ENCODE data around the gene FKBP1C. TPM values are rescaled to one million over a fixed set of nuclear protein-coding genes. Genes with fewer than 3 reads are reported as not detected.
"Not testable (repeated sequence)": the region's sequence is repeated elsewhere in the genome, so short reads cannot be mapped to it uniquely, and the experiment has no call there.

Gene FKBP1C
- polyA plus RNA-seq (2012; ENCODE audit: missing spikeins) = 5.2 TPM

GRCh38 chr6:63211343-63211742 is at the start of gene FKBP1C:
Gene FKBP1C, plus strand, starts transcription at chr6:63211469.
- not testable (repeated sequence) for FAIRE-seq; DNase-seq (ENCODE audit: insufficient read length)

- not testable (repeated sequence) for FAIRE-seq; DNase-seq (ENCODE audit: insufficient read length)
Measured at GRCh38 chr6:63164047-63164803, 47.0 kb upstream of the FKBP1C start.

DNA sequence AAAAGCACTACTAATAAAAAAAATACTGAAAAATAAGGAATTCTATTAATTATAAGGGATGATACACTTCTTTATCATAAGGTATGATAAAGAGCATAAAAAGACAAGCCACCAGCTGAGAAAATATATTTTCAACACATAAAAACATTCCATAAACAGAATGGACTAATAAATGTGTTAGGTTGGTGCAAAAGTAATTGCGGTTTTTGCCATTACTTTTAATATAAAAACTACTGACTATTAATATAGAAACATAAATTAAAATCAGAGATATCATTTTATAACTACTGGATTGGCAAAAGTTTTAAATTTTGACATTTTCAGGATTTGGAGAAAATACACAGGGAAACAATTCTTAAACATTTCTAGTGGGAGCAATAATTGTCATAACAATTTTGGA is 37.1 kb upstream of the FKBP1C start:
- TF ChIP-seq TAF1 (IDR thresholded peaks at IDR 0.05; ENCODE audit: borderline replicate concordance, low read depth, low read length) (no peak), POLR2A (IDR thresholded peaks at IDR 0.05; ENCODE audit: low read depth, low read length) (no peak), POLR2AphosphoS5 (IDR thresholded peaks at IDR 0.05; ENCODE audit: low read depth, low read length) (no peak)
- FAIRE-seq (no peak), DNase-seq (ENCODE audit: insufficient read length) (no peak)

GRCh38 chr6:63176181-63176580 is 35.1 kb upstream of the FKBP1C start:
- no peak for FAIRE-seq
- no peak for TF ChIP-seq POLR2A (IDR thresholded peaks at IDR 0.05; ENCODE audit: low read depth, low read length)
- TF ChIP-seq POLR2AphosphoS5 (IDR thresholded peaks at IDR 0.05; ENCODE audit: low read depth, low read length) = no peak
- TF ChIP-seq TAF1 (IDR thresholded peaks at IDR 0.05; ENCODE audit: borderline replicate concordance, low read depth, low read length) = no peak
- DNase-seq (ENCODE audit: insufficient read length) = no peak

DNA sequence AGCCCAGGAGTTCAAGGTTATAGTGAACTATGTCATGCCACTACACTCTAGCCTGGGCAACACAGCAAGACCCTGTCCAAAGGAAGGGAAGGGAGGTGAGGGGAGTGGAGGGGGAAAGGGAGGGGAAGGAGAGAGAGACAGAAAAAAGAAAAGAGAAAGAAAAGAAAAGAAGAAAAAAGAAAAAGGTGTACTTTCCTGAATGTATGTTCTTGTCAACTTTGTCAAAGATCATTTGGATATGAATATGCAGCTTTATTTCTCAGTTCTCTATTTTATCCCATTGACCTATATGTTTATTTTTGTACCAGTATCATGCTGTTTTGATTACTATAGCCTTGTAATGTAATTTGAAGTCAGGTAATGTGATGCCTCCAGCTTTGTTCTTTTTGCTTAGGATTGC is 30.9 kb upstream of the FKBP1C start:
- TF ChIP-seq POLR2A (IDR thresholded peaks at IDR 0.05; ENCODE audit: low read depth, low read length) = no peak
- no peak for TF ChIP-seq TAF1 (IDR thresholded peaks at IDR 0.05; ENCODE audit: borderline replicate concordance, low read depth, low read length)
- TF ChIP-seq POLR2AphosphoS5 (IDR thresholded peaks at IDR 0.05; ENCODE audit: low read depth, low read length) = no peak
- no peak for DNase-seq (ENCODE audit: insufficient read length)
- no peak for FAIRE-seq

- no peak for TF ChIP-seq TAF1 (IDR thresholded peaks at IDR 0.05; ENCODE audit: borderline replicate concordance, low read depth, low read length)
- no peak for TF ChIP-seq POLR2A (IDR thresholded peaks at IDR 0.05; ENCODE audit: low read depth, low read length)
- DNase-seq (ENCODE audit: insufficient read length) = no peak
Measured at GRCh38 chr6:63186970-63187369, 24.3 kb upstream of the FKBP1C start.

GRCh38 chr6:63188828-63189227 is 22.4 kb upstream of the FKBP1C start:
- DNase-seq (ENCODE audit: insufficient read length) (no peak), FAIRE-seq (no peak)
- no peak for TF ChIP-seq POLR2AphosphoS5 (IDR thresholded peaks at IDR 0.05; ENCODE audit: low read depth, low read length)
- no peak for TF ChIP-seq TAF1 (IDR thresholded peaks at IDR 0.05; ENCODE audit: borderline replicate concordance, low read depth, low read length)
- TF ChIP-seq POLR2A (IDR thresholded peaks at IDR 0.05; ENCODE audit: low read depth, low read length) = no peak

More at GRCh38 chr6:63186970-63187369, 24.3 kb upstream of the FKBP1C start:
- FAIRE-seq = no peak

DNA sequence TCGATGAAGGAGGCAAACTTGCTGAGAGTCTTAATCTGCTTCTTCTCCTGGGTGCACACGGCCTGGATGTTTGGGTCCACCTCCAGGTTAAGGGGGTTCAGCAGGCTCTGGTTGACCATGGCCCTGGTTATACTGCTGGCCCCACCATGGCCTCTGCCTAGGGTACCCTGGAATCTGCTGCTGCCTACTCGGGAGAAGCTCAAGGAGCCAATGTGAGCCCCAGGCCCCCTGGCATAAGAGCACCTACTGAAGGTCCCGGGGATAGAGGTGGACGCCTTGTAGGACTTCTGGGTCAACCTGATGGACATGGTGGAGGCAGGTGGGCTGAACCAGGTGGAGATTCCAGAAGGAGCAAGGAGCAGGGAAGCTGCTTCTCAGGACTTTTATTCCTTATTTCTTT is 17.9 kb upstream of the FKBP1C start:
- TF ChIP-seq POLR2A (IDR thresholded peaks at IDR 0.05; ENCODE audit: low read depth, low read length) = no peak
- TF ChIP-seq POLR2AphosphoS5 (IDR thresholded peaks at IDR 0.05; ENCODE audit: low read depth, low read length) = no peak
- no peak for TF ChIP-seq TAF1 (IDR thresholded peaks at IDR 0.05; ENCODE audit: borderline replicate concordance, low read depth, low read length)
- DNase-seq (ENCODE audit: insufficient read length) = no peak
- FAIRE-seq = no peak

DNA sequence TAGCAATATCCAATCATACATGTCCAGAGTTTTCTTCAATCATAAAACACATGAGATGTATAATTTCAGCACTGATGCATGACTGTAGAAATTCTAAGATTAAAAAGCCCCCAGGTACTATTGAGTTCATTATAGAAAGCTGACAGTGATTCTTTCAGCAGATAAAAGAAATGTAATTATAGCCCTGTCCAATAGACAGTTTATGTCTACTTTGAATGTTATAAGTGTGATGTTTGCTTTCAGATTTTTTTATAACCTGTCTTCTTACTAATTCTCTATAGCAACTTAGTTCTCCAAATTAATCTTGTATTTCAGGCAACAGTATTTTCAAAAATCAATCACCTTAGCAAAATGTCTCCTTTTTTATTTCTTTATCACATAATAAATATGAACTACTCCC is 13.5 kb upstream of the FKBP1C start:
- FAIRE-seq (no peak), DNase-seq (ENCODE audit: insufficient read length) (no peak)
- no peak for TF ChIP-seq TAF1 (IDR thresholded peaks at IDR 0.05; ENCODE audit: borderline replicate concordance, low read depth, low read length)
- no peak for TF ChIP-seq POLR2AphosphoS5 (IDR thresholded peaks at IDR 0.05; ENCODE audit: low read depth, low read length)
- TF ChIP-seq POLR2A (IDR thresholded peaks at IDR 0.05; ENCODE audit: low read depth, low read length) = no peak

DNA sequence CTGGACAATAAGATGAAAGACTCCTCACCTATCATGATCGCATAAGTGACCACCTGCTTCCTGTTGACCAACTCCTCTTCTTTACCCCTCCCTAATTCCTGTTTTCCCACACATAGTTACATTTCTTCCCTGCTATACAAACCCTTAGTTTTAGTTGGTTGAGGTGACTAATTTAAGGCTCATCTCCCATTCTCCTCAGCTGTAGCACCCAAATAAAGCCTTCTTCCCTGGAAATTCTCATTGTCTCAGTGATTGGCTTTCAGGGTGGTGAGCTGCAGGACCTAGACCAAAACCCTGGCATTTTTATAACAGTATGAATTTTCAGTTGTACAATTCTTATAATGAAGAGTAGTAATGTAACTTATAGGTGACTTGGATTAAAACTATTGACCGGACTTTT is 2.1 kb downstream of the FKBP1C start:
- no peak for FAIRE-seq
- TF ChIP-seq POLR2A (IDR thresholded peaks at IDR 0.05; ENCODE audit: low read depth, low read length) = no peak
- TF ChIP-seq POLR2AphosphoS5 (IDR thresholded peaks at IDR 0.05; ENCODE audit: low read depth, low read length) = no peak
- TF ChIP-seq TAF1 (IDR thresholded peaks at IDR 0.05; ENCODE audit: borderline replicate concordance, low read depth, low read length) = no peak

GRCh38 chr6:63214816-63215215 is 3.5 kb downstream of the FKBP1C start:
- no peak for TF ChIP-seq POLR2A (IDR thresholded peaks at IDR 0.05; ENCODE audit: low read depth, low read length)
- no peak for FAIRE-seq
- no peak for DNase-seq (ENCODE audit: insufficient read length)

More for the DNA sequence above, 2.1 kb downstream of the FKBP1C start:
- DNase-seq (ENCODE audit: insufficient read length) = no peak

- DNase-seq (ENCODE audit: insufficient read length) = no peak
- FAIRE-seq = no peak
- TF ChIP-seq TAF1 (IDR thresholded peaks at IDR 0.05; ENCODE audit: borderline replicate concordance, low read depth, low read length) (no peak), POLR2AphosphoS5 (IDR thresholded peaks at IDR 0.05; ENCODE audit: low read depth, low read length) (no peak), POLR2A (IDR thresholded peaks at IDR 0.05; ENCODE audit: low read depth, low read length) (no peak)
Measured at GRCh38 chr6:63224179-63224578, 12.9 kb downstream of the FKBP1C start.

GRCh38 chr6:63225987-63226386 is 14.7 kb downstream of the FKBP1C start:
- not testable (repeated sequence) for FAIRE-seq; DNase-seq (ENCODE audit: insufficient read length)

DNA sequence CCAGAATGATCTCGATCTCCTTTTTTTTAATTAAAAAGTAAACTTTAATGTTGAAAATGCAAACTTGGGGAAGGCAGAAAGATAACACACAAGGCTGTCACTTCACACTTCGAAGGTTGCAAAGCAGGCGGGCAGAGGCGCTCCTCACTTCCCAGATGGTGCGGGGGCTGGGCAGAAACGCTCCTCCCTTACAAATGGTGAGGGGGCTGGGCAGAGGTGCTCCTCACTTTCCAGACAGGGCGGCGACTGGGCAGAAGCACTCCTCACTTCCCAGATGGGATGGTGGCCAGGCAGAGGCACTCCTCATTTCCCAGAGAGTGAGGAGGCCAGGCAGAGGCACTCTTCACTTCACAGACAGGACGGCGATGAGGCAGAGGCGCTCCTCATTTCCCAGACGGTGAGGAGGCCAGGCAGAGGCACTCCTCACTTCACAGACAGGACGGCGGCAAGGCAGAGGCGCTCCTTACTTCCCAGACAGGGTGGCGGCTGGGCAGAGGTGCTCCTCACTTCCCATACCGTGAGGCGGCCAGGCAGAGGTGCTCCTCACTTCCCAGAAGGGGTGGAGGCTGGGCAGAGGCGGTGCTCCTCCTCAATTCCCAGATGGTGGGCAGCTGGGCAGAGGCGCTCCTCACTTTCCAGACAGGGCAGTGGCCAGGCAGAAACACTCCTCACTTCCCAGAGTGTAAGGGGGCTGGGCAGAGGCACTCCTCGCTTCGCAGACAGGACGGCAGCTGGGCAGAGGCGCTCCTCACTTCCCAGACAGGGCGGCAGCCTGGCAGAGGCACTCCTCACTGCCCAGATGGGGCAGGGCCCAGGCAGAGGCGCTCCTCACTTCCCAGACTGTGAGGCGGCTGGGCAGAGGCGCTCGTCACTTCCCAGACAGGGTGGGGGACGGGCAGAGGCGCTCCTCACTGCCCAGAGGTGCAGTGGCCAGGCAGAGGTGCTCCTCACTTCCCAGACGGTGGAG is 16.9 kb downstream of the FKBP1C start:
- FAIRE-seq; DNase-seq (ENCODE audit: insufficient read length): not testable (repeated sequence)

GRCh38 chr6:63230027-63230426 is 18.8 kb downstream of the FKBP1C start:
- DNase-seq (ENCODE audit: insufficient read length); FAIRE-seq: not testable (repeated sequence)

DNA sequence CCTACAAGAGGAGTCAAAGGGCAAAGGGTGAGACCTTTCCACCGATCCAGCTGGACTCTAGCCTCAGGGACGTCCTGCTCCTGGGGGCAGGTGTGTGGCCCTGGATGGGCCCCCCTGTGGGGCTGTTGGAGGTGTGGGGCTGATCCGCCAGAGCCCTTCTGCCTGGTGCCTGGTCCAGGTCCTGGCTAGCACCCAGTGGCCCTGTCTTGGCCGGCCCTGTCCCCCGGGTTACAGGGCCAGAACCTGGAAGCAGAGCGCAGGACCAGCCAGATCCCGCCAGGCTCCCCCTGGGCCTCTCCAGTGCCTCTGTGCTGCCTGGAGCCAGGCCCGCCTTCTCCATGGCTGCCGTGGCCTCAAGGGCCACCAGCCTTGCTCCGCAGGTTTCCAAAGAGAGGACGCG is 19.2 kb downstream of the FKBP1C start:
- DNase-seq (ENCODE audit: insufficient read length); FAIRE-seq: not testable (repeated sequence)
